ENCODE data around the gene EPG5.
"Not testable (repeated sequence)": the region's sequence is repeated elsewhere in the genome, so short reads cannot be mapped to it uniquely, and the experiment has no call there.

Gene EPG5

DNA sequence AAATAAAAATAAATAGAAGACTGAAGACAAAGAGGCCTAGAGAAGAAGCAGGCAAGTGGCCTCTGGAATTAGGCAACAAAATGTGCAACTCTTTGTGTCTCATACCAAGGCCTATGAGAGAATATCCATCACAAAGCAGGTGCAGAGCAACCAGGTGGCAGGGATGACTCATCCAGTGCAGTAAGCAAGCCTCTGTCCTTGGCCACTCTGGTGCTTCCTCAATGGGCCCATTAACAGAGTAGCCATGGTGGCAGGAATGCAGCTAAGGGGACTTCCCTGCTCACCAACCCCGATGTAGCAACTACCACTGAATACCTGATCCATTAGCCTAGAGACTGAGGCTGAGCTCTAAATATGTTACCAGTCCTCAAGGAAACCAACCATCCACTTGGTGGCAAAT lies 11.0 kb upstream of the EPG5 start:
- no peak for DNase-seq

DNA sequence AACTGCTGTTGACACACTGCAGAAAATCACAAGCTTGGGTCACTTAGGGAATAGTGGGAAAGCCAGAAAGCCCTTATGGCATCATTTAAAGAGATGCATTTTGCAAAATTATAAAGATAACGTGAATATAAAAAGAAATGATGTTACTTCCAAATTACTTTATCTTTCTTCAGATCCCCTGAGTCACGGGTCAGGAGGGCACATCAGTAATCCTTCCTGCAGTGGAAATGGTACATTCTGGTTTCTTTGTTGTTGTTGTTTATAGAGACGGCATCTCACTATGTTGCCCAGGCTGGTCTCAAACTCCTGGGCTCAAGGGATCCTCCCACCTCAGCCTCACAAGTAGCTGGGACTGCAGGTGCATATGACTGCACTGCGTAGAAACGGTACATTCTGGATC lies 9.8 kb upstream of the EPG5 start:
- no peak for DNase-seq

DNA sequence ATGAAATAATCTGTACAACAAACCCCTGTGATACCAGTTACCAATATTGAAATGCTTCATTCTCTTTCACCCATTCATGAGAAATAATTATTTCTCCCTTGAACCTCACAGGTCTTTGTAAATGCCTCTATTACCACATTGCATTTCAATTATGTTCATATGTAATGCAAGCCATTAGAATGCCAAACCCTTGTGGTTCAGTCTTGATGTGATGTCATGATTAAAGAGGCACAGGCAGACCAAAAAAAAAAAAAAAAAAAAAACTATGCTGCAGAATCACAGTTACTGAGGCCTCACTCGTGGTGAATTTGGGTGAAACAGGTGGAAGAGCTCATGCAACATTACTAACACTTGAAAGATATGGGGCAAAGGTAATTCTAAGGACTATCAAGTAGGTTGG lies 9.4 kb upstream of the EPG5 start:
- no peak for DNase-seq

DNA sequence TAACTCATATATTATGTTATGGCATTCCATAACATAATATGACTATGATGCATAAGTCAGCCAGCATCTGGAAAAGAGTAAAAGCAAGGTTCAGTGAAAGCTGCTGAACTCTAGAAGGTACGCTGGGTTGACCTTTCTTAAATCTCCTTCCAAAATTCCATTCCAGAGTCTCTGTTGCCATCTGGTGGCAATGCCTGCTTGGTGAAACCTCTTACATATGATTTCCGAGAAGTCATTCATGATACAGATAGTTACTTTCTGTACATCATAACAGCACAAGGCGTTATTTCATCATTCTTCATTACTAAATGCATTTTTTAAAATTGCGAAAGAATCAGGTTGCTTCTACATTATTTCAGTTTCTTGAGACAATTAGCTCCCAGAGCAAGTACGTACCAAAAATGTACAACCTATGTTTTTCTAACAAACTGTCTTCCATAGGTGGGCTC lies 7.0 kb upstream of the EPG5 start:
- DNase-seq = peak; percentile 26

DNA sequence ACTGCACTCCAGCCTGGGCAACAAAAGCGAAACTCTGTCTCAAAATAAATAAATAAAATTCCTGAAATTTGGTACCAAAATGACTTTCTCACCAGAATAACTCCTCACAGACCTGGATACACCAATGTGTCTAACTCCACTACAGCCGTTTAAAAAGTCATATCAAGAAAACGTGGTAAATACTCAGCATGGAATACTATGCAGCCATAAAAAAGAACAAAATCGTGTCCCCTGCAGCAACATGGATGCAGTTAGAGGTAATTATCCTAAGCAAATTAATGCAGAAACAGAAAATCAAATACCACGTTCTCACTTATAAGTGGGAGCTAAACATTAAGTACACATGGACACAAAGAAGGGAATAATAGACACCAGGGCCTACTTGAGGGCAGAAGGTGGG lies 2.2 kb downstream of the EPG5 start:
- not testable (repeated sequence) for DNase-seq

DNA sequence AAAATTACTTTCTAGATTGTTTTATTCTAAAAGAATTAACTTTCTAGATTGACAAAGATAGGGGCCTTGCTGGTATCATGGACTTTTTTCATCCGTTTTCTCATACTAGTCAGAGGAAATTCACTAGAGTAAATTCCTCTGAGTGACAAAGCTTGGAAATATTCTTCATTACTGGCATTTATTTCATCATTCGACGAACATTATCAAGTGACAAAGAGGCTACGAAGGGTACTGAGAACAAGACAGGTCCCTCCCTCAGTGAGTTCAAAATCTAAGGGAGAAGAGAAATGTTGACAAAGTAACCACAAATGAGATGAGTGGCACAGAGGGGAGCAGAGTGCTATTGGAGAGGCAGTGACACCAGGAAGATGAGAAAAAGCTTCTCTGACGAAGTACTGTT lies 4.3 kb downstream of the EPG5 start:
- DNase-seq = peak; percentile 70

DNA sequence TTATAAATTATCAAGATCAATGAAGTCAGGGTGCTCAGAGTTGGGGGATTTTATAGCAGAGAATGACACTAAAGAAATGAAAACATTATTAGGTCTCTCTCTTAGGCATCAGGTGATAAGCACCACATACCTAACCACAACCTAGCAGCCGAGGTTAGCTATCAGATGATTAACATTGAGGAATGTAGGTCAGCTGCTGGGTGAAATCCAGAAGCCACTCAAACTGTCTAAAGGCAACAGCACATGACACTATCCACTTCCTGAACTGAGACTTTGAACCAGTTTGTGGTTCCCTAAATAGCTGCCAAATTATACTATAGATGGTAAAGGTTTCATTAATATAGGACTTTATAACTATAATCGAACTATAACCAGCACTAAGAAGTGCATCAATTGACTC lies 4.7 kb downstream of the EPG5 start:
- DNase-seq = peak; percentile 89

DNA sequence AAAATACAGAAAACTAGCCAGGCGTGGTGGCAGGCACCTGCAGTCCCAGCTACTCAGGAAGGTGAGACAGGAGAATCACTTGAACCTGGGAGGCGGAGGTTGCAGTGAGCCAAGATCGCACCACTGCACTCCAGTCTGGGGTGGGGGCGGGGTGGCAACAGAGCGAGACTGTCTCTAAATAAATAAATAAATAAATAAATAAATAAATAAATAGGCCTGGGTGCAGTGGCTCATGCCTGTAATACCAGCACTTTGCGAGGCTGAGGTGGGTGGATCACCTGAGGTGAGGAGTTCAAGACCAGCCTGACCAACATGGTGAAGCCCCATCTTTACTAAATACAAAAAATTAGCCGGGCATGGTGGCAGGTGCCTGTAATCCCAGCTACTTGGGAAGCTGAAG lies 7.6 kb downstream of the EPG5 start:
- not testable (repeated sequence) for DNase-seq

DNA sequence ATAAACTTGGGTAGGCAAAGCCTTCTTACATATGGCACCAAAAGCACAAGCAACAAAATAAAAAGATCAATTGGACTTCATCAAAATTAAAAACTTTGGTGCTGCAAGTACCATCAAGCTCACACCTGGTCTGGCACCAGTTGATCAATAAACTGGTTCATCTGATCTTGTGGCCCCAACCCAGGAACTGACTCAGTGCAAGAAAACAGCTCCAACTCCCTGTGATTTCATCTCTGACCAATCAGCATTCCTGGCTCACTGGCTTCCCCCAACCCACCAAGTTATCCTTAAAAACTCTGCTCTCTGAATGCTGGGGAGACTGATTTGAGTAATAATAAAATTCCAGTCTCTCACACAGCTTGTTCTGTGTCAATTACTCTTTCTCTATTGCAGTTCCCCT lies 8.4 kb downstream of the EPG5 start:
- peak; percentile 12 for DNase-seq

DNA sequence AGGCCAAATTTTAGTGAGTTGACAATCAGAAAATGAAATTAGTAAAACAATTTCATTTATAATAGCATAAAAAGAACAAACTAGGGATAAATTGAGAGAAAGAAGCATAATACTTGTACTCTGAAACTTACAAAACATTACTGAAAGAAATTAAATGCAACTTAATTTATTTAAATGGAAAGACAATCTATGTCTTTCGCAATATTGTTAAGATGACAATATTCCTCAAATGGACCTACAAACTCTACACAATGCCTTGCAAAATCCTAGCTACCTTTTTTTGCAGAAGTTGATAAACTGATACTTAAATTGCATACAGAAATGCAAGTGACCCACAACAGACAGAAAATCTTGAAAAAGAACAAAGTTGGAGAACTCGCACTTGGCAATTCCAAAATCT lies 9.1 kb downstream of the EPG5 start:
- DNase-seq = no peak

DNA sequence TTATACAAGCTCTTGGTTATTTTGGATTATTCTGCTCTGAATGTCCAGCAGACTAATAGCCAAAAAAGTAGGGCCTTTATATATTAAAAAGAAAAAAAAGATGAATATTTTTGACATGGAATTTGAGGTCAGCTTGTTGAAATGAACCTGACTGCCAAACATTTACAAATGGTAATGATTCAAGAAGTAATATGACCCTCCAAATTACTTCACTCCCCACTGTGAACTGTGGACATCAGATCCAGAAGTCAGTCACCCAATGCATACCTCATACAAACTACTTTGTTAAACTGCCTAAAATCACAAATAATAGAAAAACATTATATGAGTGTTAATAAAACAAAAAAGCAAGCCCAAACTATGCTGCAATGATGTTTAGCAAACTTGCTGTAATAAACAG lies 10.0 kb downstream of the EPG5 start:
- peak; percentile 16 for DNase-seq

DNA sequence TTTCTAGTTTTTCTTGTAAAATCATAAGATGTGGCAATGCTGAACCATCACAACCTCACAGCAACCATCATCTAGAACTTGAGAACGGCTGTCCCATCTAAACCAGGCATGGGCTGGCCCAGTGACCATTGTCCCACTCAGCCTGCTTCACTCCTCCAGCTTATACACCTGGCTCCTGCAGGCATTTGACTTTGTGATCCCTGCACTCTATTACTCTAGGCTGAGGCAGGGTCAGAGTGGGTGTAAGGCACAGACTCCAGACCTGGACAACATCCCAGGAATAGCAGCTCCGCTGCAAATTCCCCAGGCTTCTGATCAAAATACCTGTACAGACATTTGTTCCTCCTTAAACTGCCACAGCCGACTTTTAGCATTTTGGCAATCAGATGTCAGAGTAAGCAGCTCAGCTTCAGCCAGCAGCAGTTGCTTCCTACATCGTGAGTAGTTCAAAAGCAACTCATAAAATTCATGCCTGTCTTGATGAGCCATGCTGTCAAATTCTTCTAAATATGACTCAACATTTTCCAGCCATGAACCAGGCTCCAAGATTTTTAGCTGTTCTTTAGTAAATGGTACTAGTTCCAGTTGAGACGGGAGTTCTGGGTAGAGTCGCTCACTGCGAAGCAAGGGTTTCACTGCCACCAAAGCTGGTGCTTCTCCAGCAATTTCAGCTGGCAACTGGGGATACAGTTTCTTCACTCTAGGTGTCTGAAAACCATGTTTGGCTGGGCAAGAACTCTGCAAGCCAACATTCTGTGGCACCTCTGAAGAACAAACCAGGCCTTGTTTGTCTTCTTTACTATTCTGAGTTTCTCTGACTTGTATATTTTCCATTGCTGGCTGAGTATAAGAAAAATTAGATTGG lies 12.8 kb downstream of the EPG5 start:
- DNase-seq = peak; percentile 72

DNA sequence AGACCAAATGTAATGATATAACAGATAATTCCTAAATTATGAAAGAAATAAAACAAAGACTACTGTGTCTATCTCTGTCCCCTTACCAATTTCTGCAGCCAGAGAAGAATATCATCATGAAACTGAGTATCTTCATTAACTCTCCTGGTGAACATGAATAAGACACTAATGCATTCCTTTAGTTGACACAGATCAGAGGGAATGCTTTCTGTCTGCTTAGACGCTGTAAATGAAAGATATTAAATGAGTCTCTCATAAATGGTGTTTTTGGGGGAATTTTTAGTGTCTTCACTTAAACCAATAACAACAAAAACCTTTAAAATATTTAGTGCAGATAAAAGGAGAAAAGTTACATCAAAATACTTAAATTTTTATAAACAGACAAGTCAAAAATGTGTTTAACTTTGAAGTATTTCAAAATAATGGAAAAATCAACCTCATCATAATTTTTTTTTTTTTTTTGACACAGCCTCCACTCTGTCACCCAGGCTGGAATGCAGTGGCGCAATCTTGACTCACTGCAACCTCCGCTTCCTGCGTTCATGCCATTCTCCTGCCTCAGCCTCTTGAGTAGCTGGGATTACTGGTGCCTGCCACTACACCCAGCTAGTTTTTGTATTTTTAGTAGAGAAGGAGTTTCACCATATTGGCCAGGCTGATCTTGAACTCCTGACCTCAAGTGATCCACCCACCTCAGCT lies 16.0 kb downstream of the EPG5 start:
- peak; percentile 77 for DNase-seq

DNA sequence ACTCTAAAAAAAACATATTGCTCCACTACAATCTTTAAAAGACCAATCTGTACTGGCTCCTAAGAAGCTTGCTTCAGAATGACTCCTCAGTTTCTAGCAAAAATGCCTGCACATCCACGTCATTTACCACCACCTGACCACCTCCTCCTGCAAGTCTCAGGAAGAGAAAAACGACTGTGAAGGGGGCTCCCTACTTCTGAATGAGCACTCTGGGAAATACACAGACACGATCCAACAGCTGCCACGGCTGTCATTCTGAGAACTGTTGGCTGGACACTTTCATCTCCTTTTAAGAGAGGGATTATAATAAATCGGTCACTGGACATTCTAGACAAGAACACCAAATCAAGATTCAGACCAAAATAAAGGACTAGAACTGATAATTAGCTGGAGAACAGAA lies 21.5 kb downstream of the EPG5 start:
- DNase-seq = no peak

DNA sequence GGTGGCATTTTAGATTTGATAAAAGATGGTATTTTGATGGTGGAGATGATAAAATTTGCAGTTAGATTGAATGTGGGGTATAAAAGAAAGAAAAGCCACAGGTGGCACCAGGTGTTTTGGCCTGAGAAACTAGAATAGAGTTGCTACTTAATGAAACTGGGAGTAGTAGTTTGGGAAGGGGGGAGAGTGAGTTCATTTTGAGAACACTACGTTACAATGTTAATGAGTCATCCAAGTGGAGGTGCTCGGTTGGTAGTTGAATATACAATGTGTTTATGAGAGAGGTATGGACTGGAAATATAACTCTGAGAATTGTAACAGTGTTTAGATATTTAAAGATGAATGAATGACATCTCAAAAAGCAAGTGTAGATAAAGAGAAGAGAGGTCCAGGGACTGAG lies 26.4 kb downstream of the EPG5 start:
- DNase-seq = no peak

DNA sequence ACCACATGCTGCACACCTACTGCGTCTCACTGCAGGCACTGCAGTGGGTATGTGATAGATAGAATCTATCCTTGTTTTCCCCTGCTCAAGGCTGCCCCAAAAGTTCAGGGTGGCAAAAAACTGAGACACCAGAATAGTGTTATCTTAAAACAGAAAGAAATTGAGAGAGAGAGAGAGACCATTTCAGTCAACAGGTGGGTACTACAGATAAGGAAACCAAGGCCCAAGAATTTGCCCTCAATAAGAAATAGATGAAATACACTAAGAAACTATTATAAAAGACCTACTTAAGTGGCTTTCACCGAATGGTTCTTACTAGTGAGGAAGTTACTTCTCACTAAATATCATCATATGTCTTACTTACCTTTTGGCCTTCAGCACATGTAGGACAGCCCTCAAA lies 27.9 kb downstream of the EPG5 start:
- no peak for DNase-seq

DNA sequence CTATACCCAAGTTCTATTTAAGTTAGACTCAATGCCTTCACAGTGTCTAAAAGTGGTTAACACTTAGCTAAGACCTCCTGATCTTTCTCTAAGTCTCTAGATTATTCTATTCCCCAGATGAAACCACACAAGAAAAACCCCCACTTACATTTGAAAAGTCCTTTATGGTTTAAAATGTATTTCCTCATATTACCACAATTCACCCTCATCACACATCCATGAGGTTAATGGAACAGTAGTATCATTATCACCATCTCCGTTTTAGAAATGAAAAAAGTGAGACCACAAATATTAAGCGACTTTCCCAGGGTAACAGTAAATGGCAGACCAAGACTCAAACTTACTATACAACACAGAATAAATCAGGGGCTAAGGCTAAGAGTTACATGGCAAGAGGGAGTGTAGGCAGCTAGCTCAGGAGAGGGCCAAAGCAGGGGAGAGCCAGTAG lies 28.6 kb downstream of the EPG5 start:
- DNase-seq = no peak

DNA sequence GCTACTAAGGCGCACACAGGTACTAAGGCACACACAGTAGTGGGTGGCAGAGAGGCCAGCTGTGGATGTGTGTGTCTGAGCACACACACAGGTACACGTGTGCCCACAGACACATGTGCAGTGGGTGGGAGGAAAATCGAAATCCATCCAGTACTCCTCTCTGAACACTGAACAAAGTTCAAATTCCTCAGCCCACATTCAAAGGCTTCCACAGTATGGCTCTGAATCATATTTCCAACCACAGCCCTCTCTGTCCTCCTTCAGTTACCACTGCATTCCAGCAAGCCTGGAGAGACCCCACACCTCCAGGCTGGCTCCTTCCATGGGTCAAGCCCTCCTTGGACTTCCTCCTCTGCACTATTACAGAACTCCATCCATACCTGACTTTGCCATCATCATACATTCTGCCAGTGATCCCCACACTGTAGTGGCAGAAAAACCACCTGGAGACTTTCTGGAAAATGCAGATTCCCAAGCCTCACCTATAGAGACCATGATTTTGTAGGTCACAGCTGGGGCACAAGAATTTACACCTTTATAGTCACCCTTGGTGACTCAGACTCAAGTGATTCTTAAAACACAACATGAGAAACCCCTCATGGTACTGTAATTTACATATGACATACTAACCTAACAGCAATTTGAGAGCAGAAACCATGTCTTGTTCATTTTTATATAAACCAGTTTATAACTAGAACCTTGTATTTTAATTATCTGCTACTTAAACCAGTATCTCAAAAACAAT lies 31.4 kb downstream of the EPG5 start:
- DNase-seq = peak; percentile 21

DNA sequence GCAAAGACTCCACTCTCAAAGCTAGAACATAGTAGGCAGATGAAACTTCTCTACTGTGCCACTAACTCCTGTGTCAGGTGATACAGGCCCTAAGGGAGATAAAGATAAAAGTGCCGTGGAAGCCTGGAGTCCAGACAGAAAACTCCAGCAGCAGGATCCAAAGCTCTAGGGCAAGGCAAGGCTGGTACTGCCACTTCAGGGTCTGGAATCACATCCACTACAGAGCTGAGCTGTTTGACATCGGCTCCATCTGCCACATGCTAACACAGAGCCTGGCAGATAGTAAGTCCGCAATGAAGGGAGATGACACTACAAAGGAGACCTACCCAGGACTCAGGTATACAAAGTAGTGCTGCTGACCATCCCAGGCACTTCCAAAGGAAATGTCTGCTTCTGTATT lies 34.4 kb downstream of the EPG5 start:
- DNase-seq = no peak

DNA sequence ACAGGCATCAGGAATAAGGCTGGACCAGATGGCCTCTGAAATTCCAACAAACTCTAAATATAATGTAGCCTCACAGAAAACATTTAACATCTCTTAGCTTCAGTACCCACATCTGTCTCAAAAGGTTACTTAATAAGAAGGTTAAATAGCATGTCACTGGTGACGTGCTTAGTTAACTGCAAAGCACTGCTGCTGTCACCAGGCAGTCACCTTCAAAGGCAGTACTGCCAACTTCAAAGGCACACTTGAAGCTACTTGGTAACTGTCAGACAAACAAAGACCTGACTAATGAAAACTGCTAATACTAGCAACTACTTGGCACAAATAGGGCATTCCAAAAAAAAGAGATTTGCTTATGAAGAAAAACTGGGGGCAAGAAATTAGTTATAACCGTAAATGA lies 36.2 kb downstream of the EPG5 start:
- no peak for DNase-seq

DNA sequence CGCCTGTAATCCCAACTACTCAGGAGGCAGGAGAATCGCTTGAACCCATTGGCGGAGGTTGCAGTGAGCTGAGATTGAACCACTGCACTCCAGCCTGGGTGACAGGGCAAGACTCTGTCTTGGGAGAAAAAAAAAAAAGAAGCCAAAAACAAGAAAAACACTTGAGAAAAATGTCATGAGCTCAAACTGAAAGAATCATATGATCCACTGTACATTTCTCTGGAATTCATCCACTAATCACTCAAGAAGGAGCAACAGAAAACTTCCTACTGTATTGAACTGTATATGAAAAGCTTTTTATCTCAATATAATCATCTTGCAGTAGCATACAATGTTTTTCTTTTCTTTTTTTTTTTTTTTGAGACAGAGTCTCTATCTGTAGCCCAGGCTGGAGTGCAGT lies 40.4 kb downstream of the EPG5 start:
- no peak for DNase-seq

DNA sequence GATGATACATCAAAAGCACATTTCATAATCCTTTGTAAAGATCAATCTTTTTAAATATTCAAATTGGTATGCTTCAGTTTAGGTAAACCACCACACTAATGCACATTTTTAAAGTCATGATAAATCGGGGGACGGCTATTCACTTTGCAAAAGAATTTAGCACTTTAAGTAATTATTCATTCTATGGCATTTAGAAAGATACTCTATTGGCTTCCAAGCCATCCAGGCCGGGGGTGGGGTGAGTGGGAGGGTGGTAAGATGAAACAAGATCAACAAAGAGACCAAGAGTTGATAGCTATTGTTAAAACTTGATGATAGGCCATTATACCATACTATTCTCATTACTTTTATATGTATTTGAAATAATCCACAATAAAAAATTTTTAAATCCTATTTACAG lies 41.0 kb downstream of the EPG5 start:
- no peak for DNase-seq

DNA sequence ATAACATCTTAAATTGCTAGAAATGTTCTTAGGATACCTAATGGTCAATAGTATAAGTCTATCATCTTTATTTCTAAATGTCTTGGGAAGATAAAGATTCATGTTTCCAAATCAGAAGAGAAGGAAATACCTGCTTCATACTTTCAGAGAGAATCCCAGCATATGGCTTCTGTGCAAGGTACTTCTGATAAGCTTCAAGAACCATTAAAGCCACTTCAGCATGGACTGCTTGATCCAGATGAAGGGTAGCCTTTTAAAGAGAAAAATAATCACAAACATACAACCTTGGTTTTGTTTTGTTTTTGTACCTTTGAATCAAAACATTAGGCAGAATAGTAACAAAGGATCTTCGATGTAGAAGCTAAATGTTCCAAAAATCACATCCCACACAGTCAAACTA lies 44.0 kb downstream of the EPG5 start:
- DNase-seq = no peak

DNA sequence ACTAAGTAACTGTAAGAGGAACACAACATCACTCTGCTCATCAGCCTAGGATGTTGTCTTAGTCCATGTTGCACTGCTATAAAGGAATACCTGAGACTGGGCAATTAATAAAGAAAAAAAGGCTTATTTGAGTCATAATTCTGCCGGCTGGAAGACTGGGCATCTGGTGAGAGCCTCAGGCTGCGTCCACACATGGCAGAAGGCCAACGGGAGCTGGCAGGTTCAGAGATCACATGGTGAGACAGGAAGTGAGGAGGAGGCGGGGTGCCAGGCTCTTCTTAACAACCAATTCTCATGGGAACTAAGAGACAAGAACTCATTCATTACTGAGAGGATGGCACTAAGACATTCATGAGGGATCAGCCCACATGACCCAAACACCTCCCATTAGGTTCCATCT lies 46.8 kb downstream of the EPG5 start:
- peak; percentile 82 for DNase-seq
